Fibroblast of mammary gland (primary cell): ENCODE measurements around the gene FLOT2.
A peak's percentile ranks its signal among the peaks of the same experiment; 100 is the strongest.
"Not testable (repeated sequence)": the region's sequence is repeated elsewhere in the genome, so short reads cannot be mapped to it uniquely, and the experiment has no call there.

Experiments
- DNase-seq: peaks from one replicate; pipeline ENCODE4 v3.0.0-alpha.2; 2010; ENCODE audit warnings: low read depth
- H3K4me3 ChIP-seq: 2 replicates; pipeline ENCODE4 v1.5.1; 2011; ENCODE audit warnings: low read depth, mild to moderate bottlenecking, low read length, moderate library complexity; ENCODE audit not compliant: control insufficient read depth
- TF ChIP-seq, protein P1 (sequence below): conservative IDR thresholded peaks from 2 replicates; pipeline ENCODE4 v1.5.1; 2011; ENCODE audit warnings: low read depth, low read length, inconsistent platforms; ENCODE audit not compliant: control insufficient read depth, insufficient read depth

FLOT2 gene

GRCh38 chr17:28908640-28909167 lies 11.2 kb upstream of the FLOT2 start:
- peak; percentile 90 for DNase-seq
- TF ChIP-seq, protein P1, sequence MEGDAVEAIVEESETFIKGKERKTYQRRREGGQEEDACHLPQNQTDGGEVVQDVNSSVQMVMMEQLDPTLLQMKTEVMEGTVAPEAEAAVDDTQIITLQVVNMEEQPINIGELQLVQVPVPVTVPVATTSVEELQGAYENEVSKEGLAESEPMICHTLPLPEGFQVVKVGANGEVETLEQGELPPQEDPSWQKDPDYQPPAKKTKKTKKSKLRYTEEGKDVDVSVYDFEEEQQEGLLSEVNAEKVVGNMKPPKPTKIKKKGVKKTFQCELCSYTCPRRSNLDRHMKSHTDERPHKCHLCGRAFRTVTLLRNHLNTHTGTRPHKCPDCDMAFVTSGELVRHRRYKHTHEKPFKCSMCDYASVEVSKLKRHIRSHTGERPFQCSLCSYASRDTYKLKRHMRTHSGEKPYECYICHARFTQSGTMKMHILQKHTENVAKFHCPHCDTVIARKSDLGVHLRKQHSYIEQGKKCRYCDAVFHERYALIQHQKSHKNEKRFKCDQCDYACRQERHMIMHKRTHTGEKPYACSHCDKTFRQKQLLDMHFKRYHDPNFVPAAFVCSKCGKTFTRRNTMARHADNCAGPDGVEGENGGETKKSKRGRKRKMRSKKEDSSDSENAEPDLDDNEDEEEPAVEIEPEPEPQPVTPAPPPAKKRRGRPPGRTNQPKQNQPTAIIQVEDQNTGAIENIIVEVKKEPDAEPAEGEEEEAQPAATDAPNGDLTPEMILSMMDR: no peak
- H3K4me3 ChIP-seq: no peak overlapping the region

- DNase-seq: peak; percentile 51
- TF ChIP-seq, protein P1: no peak
These were observed 10.4 kb upstream of the FLOT2 start for GRCh38 chr17:28907709-28908475.

GRCh38 chr17:28906706-28907438 lies 9.3 kb upstream of the FLOT2 start:
- H3K4me3 ChIP-seq: no peak overlapping the region
- no peak for DNase-seq
- TF ChIP-seq, protein P1: no peak

More at GRCh38 chr17:28907709-28908475, 10.4 kb upstream of the FLOT2 start:
- H3K4me3 ChIP-seq: no peak overlapping the region

DNA sequence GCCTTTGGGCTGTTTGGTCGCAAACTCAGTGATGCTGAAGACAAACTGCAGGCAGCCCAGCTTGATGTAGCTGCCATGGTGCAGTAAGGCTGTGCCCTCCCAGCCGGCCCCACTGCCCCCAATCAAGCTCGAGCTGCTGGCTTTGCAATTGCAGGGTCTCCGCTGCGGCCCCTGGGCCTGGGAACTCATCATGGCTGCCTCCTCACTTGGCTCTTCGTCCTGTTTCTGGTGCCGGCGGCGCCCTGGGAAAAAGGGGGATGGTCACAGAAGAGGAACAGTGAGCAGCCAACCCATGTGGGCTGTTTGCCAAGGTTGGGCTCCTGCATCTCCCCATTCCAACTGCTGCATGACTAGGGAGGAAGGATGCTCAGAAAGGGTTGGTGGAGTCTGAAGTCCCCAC lies 8.7 kb upstream of the FLOT2 start:
- no peak overlapping the region for H3K4me3 ChIP-seq

DNA sequence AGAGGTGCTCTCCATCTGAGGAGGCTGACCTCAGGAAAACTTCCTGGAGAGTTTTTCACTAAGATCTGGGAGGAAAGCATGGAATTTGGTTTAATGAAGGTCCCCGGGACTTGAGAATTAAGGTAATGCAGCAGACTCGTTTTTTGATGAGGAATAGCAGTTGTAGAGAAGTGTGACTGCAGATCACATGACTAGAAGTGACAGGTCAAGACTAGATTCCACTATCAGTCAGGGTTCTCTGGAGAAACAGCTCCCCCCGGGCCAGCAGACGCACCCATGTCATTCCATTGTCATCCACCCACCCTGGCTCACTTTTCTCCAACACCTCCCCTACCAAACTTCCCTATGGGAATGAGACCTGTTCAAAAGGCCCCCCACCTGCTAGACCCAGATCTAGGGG lies 7.3 kb upstream of the FLOT2 start:
- TF ChIP-seq, protein P1: no peak
- no peak overlapping the region for H3K4me3 ChIP-seq
- no peak for DNase-seq

More for the DNA sequence above, 8.7 kb upstream of the FLOT2 start:
- no peak for DNase-seq
- TF ChIP-seq, protein P1: no peak

GRCh38 chr17:28903546-28903841 lies 6.0 kb upstream of the FLOT2 start:
- not testable (repeated sequence) for H3K4me3 ChIP-seq, DNase-seq
